HepG2 (cell line): ENCODE measurements around the gene CABP4. TPM values are rescaled to one million over a fixed set of nuclear protein-coding genes. Genes with fewer than 3 reads are reported as not detected.

Experiments
- ATAC-seq: fragments of 200-7000 bp; cut with Tn5 transposase; 3 replicates; pipeline ENCODE4 v1.9.1; 2020; ENCODE audit warnings: mild to moderate bottlenecking, moderate library complexity
- BruUV-seq: library from RNA; stranded (reverse); fragments of 400-500 nt; replicated peaks from 2 replicates; lab custom pipeline; 2021; lab: Mats Ljungman, UMichigan
- CTCF ChIA-PET: fragments of 300-600 bp; formaldehyde crosslinking; extraction: SDS; loops from one replicate; lab custom pipeline; 2021; ENCODE audit warnings: low total read pairs, inconsistent platforms, low intra/inter-chr PET ratio; lab: Yijun Ruan, JAX
- POLR2A ChIA-PET: fragments of 350-600 bp; sonication (Branson Sonifier 250); formaldehyde crosslinking; loops from one replicate; lab custom pipeline; 2020; ENCODE audit warnings: antibody characterized with exemption, inconsistent platforms; lab: Yijun Ruan, JAX
- DNase-seq: peaks from one replicate; pipeline ENCODE4 v3.0.0-alpha.2; 2015; ENCODE audit warnings: low spot score
- FAIRE-seq: peaks from 3 replicates; lab custom pipeline; 2011; peaks lifted over from hg19 to GRCh38; lab: Jason Lieb, UNC
- H2AFZ ChIP-seq: one replicate; pipeline ENCODE4 v1.6.1; 2011; ENCODE audit warnings: low read length, inconsistent platforms
- H3K27ac ChIP-seq: fragments of 300-600 bp; 3 replicates; pipeline ENCODE4 v1.8.0; 2011; ENCODE audit warnings: mixed run types, mild to moderate bottlenecking, mixed read lengths, low read length, inconsistent platforms; ENCODE audit not compliant: insufficient read depth; ENCODE audit errors: extremely low read length
- H3K27me3 ChIP-seq, 2 experiments: fragments of 200-600 bp in 1 of 2; 2 replicates in 1 of 2; 3 replicates in 1 of 2; pipeline versions ENCODE4 v1.6.0 to v1.8.0; 2011; ENCODE audit warnings: low read length in 2 of 2, mild to moderate bottlenecking in 2 of 2, moderate library complexity in 2 of 2, inconsistent platforms in 1 of 2; ENCODE audit not compliant: insufficient read depth in 2 of 2, control insufficient read depth in 1 of 2
- H3K36me3 ChIP-seq, 2 experiments: fragments of 200-600 bp in 1 of 2; replicated peaks in 1 of 2; 2 replicates in 1 of 2; 3 replicates in 1 of 2; pipeline versions ENCODE4 v1.5.1 to v1.8.0; 2011; ENCODE audit warnings: low read length in 2 of 2, inconsistent platforms in 1 of 2; ENCODE audit not compliant: insufficient read depth in 2 of 2, control insufficient read depth in 1 of 2
- H3K4me1 ChIP-seq: 2 replicates; pipeline ENCODE4 v1.5.1; 2012; ENCODE audit warnings: low read length, inconsistent platforms; ENCODE audit not compliant: insufficient read depth
- H3K4me2 ChIP-seq: 2 replicates; pipeline ENCODE4 v1.6.0; 2011; ENCODE audit warnings: low read depth, low read length, inconsistent platforms
- H3K4me3 ChIP-seq, 3 experiments: fragments of 200-600 bp in 1 of 3; sonication (generic), shearing (Covaris generic) in 1 of 3; replicated peaks in 1 of 3; 2 replicates each; pipeline ENCODE4 v1.5.1; 2011 to 2016; ENCODE audit warnings: low read length in 3 of 3, inconsistent platforms in 2 of 3, low read depth in 2 of 3, mild to moderate bottlenecking in 2 of 3, control low read depth in 1 of 3, mixed read lengths in 1 of 3; ENCODE audit not compliant: insufficient read depth in 1 of 3
- H3K79me2 ChIP-seq: one replicate; pipeline ENCODE4 v1.6.1; 2011; ENCODE audit warnings: low read length, inconsistent platforms; ENCODE audit not compliant: insufficient read depth
- H3K9ac ChIP-seq: 2 replicates; pipeline ENCODE4 v1.6.0; 2011; ENCODE audit warnings: mild to moderate bottlenecking, low read depth, low read length, inconsistent platforms; ENCODE audit not compliant: insufficient read depth
- H3K9me3 ChIP-seq: 2 replicates; pipeline ENCODE4 v1.5.1; 2012; ENCODE audit warnings: mild to moderate bottlenecking, low read length
- H4K20me1 ChIP-seq: 2 replicates; pipeline ENCODE4 v1.6.0; 2011; ENCODE audit warnings: inconsistent platforms, mild to moderate bottlenecking, low read length, moderate library complexity; ENCODE audit not compliant: insufficient read depth
- CC2D1A ChIP-seq: sonication (generic); formaldehyde crosslinking; IDR thresholded peaks from 2 replicates; pipeline ENCODE4 v1.8.1; 2023; ENCODE audit warnings: mild to moderate bottlenecking, missing genetic modification reagents
- CHD2 ChIP-seq: IDR thresholded peaks from 2 replicates; pipeline ENCODE4 v1.6.1; 2011; ENCODE audit warnings: low read depth, low read length, improper control_type of control experiment
- DNMT1 ChIP-seq: sonication (generic); formaldehyde crosslinking; IDR thresholded peaks from 2 replicates; pipeline ENCODE4 v1.5.1; 2020; ENCODE audit warnings: mild to moderate bottlenecking, missing genetic modification reagents
- EEA1 ChIP-seq: sonication (generic); formaldehyde crosslinking; IDR thresholded peaks from 2 replicates; pipeline ENCODE4 v1.5.1; 2020; ENCODE audit warnings: mild to moderate bottlenecking, missing genetic modification reagents, borderline replicate concordance
- FOXM1 ChIP-seq: sonication (generic); formaldehyde crosslinking; IDR thresholded peaks from 2 replicates; pipeline ENCODE4 v1.5.0; 2020; ENCODE audit warnings: missing genetic modification reagents
- GFI1 ChIP-seq: sonication (generic); formaldehyde crosslinking; IDR thresholded peaks from 2 replicates; pipeline ENCODE4 v1.5.0; 2020; ENCODE audit warnings: missing genetic modification reagents, mild to moderate bottlenecking, borderline replicate concordance
- HHEX ChIP-seq: IDR thresholded peaks from 2 replicates; pipeline ENCODE4 v1.6.1; 2016; ENCODE audit warnings: control low read depth
- MED8 ChIP-seq: sonication (generic); formaldehyde crosslinking; IDR thresholded peaks from 2 replicates; pipeline ENCODE4 v1.8.1; 2023; ENCODE audit warnings: mild to moderate bottlenecking, missing genetic modification reagents; ENCODE audit not compliant: insufficient replicate concordance
- POLR2AphosphoS2 ChIP-seq: IDR thresholded peaks from 2 replicates; pipeline ENCODE4 v1.6.1; 2011; ENCODE audit warnings: low read depth, low read length, improper control_type of control experiment
- TAF1 ChIP-seq: sonication (generic); formaldehyde crosslinking; IDR thresholded peaks from 2 replicates; pipeline ENCODE4 v1.4.0; 2020; ENCODE audit warnings: missing genetic modification reagents
- TARDBP ChIP-seq: sonication (generic); formaldehyde crosslinking; IDR thresholded peaks from 2 replicates; pipeline ENCODE4 v1.8.0; 2022; ENCODE audit warnings: mild to moderate bottlenecking, missing genetic modification reagents
- TBX3 ChIP-seq: fragments of 450-650 bp; IDR thresholded peaks from 2 replicates; pipeline ENCODE4 v1.6.1; 2017; ENCODE audit warnings: antibody characterized with exemption, mild to moderate bottlenecking, inconsistent platforms, borderline replicate concordance
- U2AF1 ChIP-seq: fragments of 200-400 bp; formaldehyde crosslinking; optimal IDR thresholded peaks from 2 replicates; pipeline ENCODE3; 2017; ENCODE audit warnings: mild to moderate bottlenecking, low read depth, low read length
- ZNF136 ChIP-seq: sonication (generic); formaldehyde crosslinking; IDR thresholded peaks from 2 replicates; pipeline ENCODE4 v1.8.1; 2022; ENCODE audit warnings: low read depth, mild to moderate bottlenecking, moderate library complexity, missing genetic modification reagents
- ZNF367 ChIP-seq: sonication (generic); formaldehyde crosslinking; IDR thresholded peaks from 2 replicates; pipeline ENCODE4 v1.4.0; 2020; ENCODE audit warnings: missing genetic modification reagents, borderline replicate concordance
- ZSCAN22 ChIP-seq: sonication (generic); formaldehyde crosslinking; IDR thresholded peaks from 2 replicates; pipeline ENCODE4 v1.4.0; 2020; ENCODE audit warnings: mild to moderate bottlenecking, missing genetic modification reagents
- WGBS: methylation state at CpG from one replicate; pipeline ENCODE4 v1.1.6; 2017; ENCODE audit warnings: low lambda C conversion rate; 5-methylcytosine and 5-hydroxymethylcytosine counted together
- in situ Hi-C: cut with HindIII; loops from 2 replicates; pipeline ENCODE4 v1.10.0; 2017; ENCODE audit warnings: low pct_unique_long_range_greater_than_20kb; ENCODE audit not compliant: extremely low pct_ligation_motif_present
- intact Hi-C: fragments of 100-400 bp; cut with micrococcal nuclease; formaldehyde crosslinking; loops from one replicate; pipeline ENCODE4 v1.10.0; 2022; ENCODE audit not compliant: unreplicated experiment
- polyA plus RNA-seq, 8 experiments: library from polyadenylated mRNA; depleted of rRNA in 3 of 8; stranded (reverse) in 7 of 8; unstranded in 1 of 8; fragments of >200 nt; fragmentation: Illumina TruSeq in 4 of 8; extraction: Trizol in 4 of 8; gene quantifications; 2 replicates each; pipeline versions ENCODE4 v1.2.1 to v1.2.3, GENCODE V29; 2011 to 2016; ENCODE audit warnings: low read depth in 4 of 8, missing spikeins in 1 of 8, mixed read lengths in 1 of 8; ENCODE audit not compliant: insufficient read depth in 1 of 8
- total RNA-seq, 5 experiments: library from RNA; depleted of rRNA; stranded (reverse); fragments of >200 nt; fragmentation: Illumina TruSeq; extraction: Trizol; gene quantifications; 2 replicates each; pipeline ENCODE4 v1.2.3, GENCODE V29; 2016; ENCODE audit warnings: low read depth in 1 of 5
- TF ChIP-seq, protein P1 (sequence below): sonication (generic); formaldehyde crosslinking; IDR thresholded peaks from 2 replicates; pipeline ENCODE4 v1.5.1; 2020; ENCODE audit warnings: missing genetic modification reagents, mild to moderate bottlenecking, borderline replicate concordance
- TF ChIP-seq, protein P2 (sequence below): sonication (generic); formaldehyde crosslinking; IDR thresholded peaks from 2 replicates; pipeline ENCODE4 v1.4.0; 2020; ENCODE audit warnings: missing genetic modification reagents, low read depth, mild to moderate bottlenecking, borderline replicate concordance
- TF ChIP-seq, protein P3 (sequence below): IDR thresholded peaks from 2 replicates; pipeline ENCODE4 v1.6.1; 2012; ENCODE audit warnings: inconsistent platforms
- TF ChIP-seq, protein P4 (sequence below): sonication (generic); formaldehyde crosslinking; IDR thresholded peaks from 2 replicates; pipeline ENCODE4 v1.4.0; 2020; ENCODE audit warnings: low read depth, mild to moderate bottlenecking, missing genetic modification reagents

CABP4 gene
- total and polyA plus RNA-seq, 2 of the 13 experiments (the other 11 are each of a cell fraction or from before 2014, with no cell fraction given): not detected

DNA sequence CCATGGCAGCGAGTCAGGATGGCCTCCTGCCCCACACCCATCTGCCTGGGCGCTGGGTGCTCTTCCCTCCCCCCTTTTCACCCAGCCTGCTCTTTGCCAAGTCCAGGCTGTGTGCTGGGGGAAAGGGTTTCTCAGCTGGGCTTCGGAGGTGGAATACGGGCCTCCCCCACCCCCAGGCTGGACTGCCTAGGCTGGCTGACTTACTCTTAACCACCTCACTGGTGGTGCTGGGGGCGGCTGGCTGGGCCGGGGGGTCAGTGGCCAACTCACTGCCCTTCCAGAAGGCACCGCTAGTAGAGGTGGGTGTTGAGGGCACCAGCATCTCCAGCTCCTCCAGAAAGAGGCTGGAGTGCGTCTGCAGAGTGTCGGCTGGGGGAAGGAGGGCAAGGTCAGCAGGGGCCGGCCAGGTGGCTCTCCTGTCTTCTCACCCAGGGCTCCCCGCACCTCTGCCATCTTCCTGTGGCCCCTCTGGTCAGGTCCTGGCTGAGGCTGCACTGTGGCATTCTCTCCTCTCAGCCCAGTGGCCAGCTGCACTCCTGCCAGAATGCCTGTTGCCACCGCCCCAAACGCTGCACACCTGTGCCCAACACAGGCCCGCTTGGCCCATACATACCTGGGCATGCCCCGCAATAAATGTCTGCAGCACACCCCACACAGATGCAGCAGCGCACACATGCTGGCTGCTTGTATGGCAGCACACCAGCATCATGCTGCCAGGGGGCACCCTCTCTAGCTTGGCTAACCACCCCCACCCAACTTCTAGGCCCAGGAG lies 40.3 kb downstream of the CABP4 start:
- DNase-seq (no peak), ATAC-seq (no peak), FAIRE-seq (no peak)
- TF ChIP-seq, protein P1, sequence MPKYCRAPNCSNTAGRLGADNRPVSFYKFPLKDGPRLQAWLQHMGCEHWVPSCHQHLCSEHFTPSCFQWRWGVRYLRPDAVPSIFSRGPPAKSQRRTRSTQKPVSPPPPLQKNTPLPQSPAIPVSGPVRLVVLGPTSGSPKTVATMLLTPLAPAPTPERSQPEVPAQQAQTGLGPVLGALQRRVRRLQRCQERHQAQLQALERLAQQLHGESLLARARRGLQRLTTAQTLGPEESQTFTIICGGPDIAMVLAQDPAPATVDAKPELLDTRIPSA (CRISPR knock-in tag): no peak
- TF ChIP-seq GFI1 (CRISPR knock-in tag): no peak
- TF ChIP-seq POLR2AphosphoS2: no peak
- no peak for TF ChIP-seq U2AF1
- no peak for TF ChIP-seq ZNF136 (CRISPR knock-in tag)
- TF ChIP-seq, protein P2, sequence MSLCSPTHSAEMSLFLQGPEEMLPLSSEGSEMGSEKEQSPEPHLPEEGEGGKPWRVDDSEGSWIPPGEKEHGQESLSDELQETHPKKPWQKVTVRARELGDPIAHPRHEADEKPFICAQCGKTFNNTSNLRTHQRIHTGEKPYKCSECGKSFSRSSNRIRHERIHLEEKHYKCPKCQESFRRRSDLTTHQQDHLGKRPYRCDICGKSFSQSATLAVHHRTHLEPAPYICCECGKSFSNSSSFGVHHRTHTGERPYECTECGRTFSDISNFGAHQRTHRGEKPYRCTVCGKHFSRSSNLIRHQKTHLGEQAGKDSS (CRISPR knock-in tag): no peak
- TF ChIP-seq HHEX: no peak
- TF ChIP-seq MED8 (CRISPR knock-in tag): no peak
- no peak for TF ChIP-seq TAF1 (CRISPR knock-in tag)
- no peak for TF ChIP-seq TBX3
- TF ChIP-seq TARDBP (CRISPR knock-in tag): no peak
- TF ChIP-seq CHD2: no peak
- TF ChIP-seq ZSCAN22: no peak
- no peak for TF ChIP-seq DNMT1 (CRISPR knock-in tag)
- TF ChIP-seq EEA1 (CRISPR knock-in tag): no peak
- TF ChIP-seq FOXM1 (CRISPR knock-in tag): no peak
- no peak for TF ChIP-seq ZNF367 (CRISPR knock-in tag)
- TF ChIP-seq, protein P3, sequence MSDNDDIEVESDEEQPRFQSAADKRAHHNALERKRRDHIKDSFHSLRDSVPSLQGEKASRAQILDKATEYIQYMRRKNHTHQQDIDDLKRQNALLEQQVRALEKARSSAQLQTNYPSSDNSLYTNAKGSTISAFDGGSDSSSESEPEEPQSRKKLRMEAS: no peak
- TF ChIP-seq CC2D1A: no peak
- TF ChIP-seq, protein P4, sequence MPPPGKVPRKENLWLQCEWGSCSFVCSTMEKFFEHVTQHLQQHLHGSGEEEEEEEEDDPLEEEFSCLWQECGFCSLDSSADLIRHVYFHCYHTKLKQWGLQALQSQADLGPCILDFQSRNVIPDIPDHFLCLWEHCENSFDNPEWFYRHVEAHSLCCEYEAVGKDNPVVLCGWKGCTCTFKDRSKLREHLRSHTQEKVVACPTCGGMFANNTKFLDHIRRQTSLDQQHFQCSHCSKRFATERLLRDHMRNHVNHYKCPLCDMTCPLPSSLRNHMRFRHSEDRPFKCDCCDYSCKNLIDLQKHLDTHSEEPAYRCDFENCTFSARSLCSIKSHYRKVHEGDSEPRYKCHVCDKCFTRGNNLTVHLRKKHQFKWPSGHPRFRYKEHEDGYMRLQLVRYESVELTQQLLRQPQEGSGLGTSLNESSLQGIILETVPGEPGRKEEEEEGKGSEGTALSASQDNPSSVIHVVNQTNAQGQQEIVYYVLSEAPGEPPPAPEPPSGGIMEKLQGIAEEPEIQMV (CRISPR knock-in tag): no peak
- H3K4me2 ChIP-seq: no peak overlapping the region
- no peaks in the 10 kb centered on the region for H4K20me1 ChIP-seq
- in situ Hi-C loops: no loop called here
- POLR2A ChIA-PET: no interaction called here
- no peak overlapping the region for H2AFZ ChIP-seq
- no peak overlapping the region for H3K27ac ChIP-seq
- no peak overlapping the region for H3K9ac ChIP-seq
- WGBS: 97% methylated on average over 11 of the region's 16 CpGs
- H3K36me3 ChIP-seq: peaks cover 1 to 4% of the 10 kb centered on the region in 2 experiments; a peak in 3 of 5 replicates
- intact Hi-C loops: no loop called here
- H3K9me3 ChIP-seq: no peaks in the 10 kb centered on the region
- H3K4me3 ChIP-seq: no peak overlapping the region
- no peaks in the 10 kb centered on the region for H3K4me1 ChIP-seq
- CTCF ChIA-PET: no interaction called here
- BruUV-seq: no TSS peak
- no peaks in the 10 kb centered on the region for H3K79me2 ChIP-seq
- no peaks in the 10 kb centered on the region for H3K27me3 ChIP-seq
